GM12865 (cell line): ENCODE data around the gene PPARG.
A peak's percentile ranks its signal among the peaks of the same experiment; 100 is the strongest.
"Not testable (repeated sequence)": the region's sequence is repeated elsewhere in the genome, so short reads cannot be mapped to it uniquely, and the experiment has no call there.

Experiments
- DNase-seq: peaks from one replicate; pipeline ENCODE4 v3.0.0; 2010; ENCODE audit warnings: low read depth
- H3K4me3 ChIP-seq: 2 replicates; pipeline ENCODE4 v1.5.1; 2011; ENCODE audit warnings: mild to moderate bottlenecking, low read depth, low read length, control low read depth
- CTCF ChIP-seq: IDR thresholded peaks from 2 replicates; pipeline ENCODE4 v1.5.1; 2011; ENCODE audit warnings: low read length, control low read depth, low read depth, inconsistent platforms; ENCODE audit not compliant: insufficient read depth; ENCODE audit errors: missing control alignments

PPARG gene

DNA sequence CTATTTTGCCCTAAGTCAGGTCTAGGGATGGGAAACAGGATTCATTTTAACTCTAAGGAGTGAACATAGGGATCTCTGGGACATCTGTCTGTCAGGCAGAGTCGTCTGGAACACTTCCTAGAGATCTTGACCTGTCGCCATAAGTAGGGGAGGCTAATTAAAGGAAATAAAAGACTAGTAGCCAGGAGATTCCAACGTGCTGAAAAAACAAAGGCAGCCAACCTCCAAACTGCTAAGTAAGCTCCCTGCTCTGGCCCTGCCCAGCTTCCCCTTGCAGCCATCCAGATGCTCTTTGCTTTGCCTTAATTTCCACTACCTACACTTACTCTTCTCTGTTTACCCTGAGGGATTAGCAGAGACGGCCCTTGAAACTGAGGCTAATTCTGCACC, 177.0 kb downstream of the PPARG start:
- DNase-seq: no peak
- TF ChIP-seq CTCF: no peak
- no peak overlapping the region for H3K4me3 ChIP-seq

- no peak for DNase-seq
- H3K4me3 ChIP-seq: no peak overlapping the region
- no peak for TF ChIP-seq CTCF
These were observed 178.9 kb downstream of the PPARG start for GRCh38 chr3:12467746-12468145.

DNA sequence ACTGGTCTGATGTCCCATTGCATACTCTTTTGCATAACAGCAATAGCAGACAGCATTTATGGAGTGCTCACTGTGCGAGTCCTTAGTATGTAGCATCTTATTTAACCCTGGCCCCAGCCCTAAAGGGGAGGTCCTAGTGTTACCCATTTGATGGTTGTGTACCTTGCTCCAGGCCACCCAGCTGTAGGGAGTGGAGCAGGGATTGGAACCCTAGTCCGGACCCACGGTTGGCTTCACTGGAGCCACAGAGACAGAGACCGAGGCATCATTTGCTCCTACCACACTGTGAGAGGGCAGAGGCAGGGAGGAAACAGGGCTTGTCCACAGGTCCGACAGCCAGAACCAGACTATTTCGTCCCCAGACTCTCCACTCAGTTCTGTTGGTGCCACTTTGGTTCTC, 179.4 kb downstream of the PPARG start:
- no peak for DNase-seq

DNA sequence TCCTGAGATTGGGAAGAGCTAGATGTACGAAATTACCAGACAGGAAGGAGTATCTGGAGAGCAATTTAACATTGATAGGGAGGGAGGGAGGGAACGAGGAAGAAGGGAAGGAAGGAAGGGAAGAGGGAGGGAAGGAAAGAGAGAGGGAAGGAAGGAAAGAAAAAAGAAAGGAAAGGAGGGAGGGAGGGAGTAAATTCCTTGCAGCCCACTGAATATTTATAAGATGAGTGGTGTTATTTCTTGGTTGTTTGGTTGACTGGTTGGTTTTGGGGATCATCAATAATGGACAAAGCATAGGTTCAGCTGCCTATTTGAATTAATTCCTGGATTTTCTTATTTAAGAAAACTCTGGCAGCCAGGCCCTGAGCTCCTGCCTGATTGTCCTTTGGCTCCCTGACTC, 179.9 kb downstream of the PPARG start:
- no peak for TF ChIP-seq CTCF
- H3K4me3 ChIP-seq: no peak overlapping the region
- DNase-seq: no peak

More for the DNA sequence above, 179.4 kb downstream of the PPARG start:
- H3K4me3 ChIP-seq: no peak overlapping the region
- TF ChIP-seq CTCF: no peak

DNA sequence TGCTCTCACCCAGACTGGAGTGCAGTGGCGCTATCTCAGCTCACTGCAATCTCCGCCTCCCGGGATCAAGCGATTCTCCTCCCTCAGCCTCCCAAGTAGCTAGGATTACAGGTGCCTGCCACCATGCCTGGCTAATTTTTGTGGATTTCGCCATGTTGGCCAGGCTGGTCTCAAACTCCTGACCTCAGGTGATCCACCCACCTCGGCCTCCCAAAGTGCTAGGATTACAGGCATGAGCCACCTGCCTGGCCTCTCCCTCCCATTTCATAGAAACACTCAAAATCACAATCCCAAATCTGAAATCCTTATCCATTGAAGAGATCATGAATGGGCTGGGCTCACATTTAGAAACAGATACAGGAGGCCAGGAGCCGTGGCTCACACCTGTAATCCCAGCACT, 180.4 kb downstream of the PPARG start:
- not testable (repeated sequence) for DNase-seq, H3K4me3 ChIP-seq

- no peak for TF ChIP-seq CTCF
- H3K4me3 ChIP-seq: no peak overlapping the region
- no peak for DNase-seq
These were observed 181.2 kb downstream of the PPARG start for GRCh38 chr3:12470111-12470510.

DNA sequence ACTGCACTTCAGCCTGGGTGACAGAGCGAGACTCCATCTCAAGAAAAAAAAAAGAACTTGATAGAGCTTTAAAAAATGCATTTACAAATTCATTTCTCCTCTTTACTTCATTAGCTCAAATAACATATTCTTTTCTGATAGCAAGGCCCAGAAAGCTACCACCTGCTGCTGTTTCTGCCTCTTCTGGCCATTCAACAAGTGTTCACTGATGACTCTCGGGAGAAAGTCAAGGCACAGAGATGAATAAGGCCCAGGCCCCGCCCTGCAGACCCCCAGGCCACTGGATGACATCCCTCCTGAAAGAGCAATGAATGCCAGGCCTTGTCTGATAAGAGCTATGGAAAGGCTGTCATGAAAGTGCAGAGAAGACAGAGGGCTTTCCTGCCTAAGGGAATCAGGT, 181.8 kb downstream of the PPARG start:
- no peak overlapping the region for H3K4me3 ChIP-seq
- TF ChIP-seq CTCF: no peak
- DNase-seq: no peak

GRCh38 chr3:12471241-12471640, 182.4 kb downstream of the PPARG start:
- H3K4me3 ChIP-seq: no peak overlapping the region
- DNase-seq: peak; percentile 23
- TF ChIP-seq CTCF: no peak
